HUES64 (cell line): ENCODE measurements around the gene RGS1.

Source experiments
- H3K27ac ChIP-seq: 2 replicates; pipeline ENCODE4 v1.7.0; 2013; ENCODE audit warnings: low read depth, low read length, inconsistent platforms
- H3K27me3 ChIP-seq: 2 replicates; pipeline ENCODE4 v1.6.1; 2013; ENCODE audit warnings: mild to moderate bottlenecking, low read length; ENCODE audit not compliant: insufficient read depth
- H3K36me3 ChIP-seq: 2 replicates; pipeline ENCODE4 v1.6.1; 2013; ENCODE audit warnings: mild to moderate bottlenecking, low read length; ENCODE audit not compliant: insufficient read depth
- H3K4me1 ChIP-seq: 2 replicates; pipeline ENCODE4 v1.6.1; 2013; ENCODE audit warnings: mild to moderate bottlenecking, low read length, moderate library complexity; ENCODE audit not compliant: insufficient read depth
- H3K4me3 ChIP-seq: 2 replicates; pipeline ENCODE4 v1.5.1; 2013; ENCODE audit warnings: mild to moderate bottlenecking, low read length, moderate library complexity
- H3K9ac ChIP-seq: 2 replicates; pipeline ENCODE4 v1.6.1; 2013; ENCODE audit warnings: mild to moderate bottlenecking, low read depth, low read length
- H3K9me3 ChIP-seq: 2 replicates; pipeline ENCODE4 v1.6.1; 2013; ENCODE audit warnings: low read depth, low read length; ENCODE audit not compliant: insufficient read depth
- WGBS: fragments of 150-250, 120-280 bp; methylation state at CpG from one replicate; pipeline ENCODE4 v1.1.7; 2013; ENCODE audit warnings: missing lambda C conversion rate; 5-methylcytosine and 5-hydroxymethylcytosine counted together

RGS1 gene

GRCh38 chr1:192538407-192539296 is 36.9 kb upstream of the RGS1 start:
- H3K4me1 ChIP-seq = peaks cover 19% of the 10 kb centered on the region; the same call in 1 of the 2 replicates
- H3K27ac ChIP-seq = peak overlapping the region; percentile 73; the same call in 1 of the 2 replicates
- H3K9me3 ChIP-seq = 0 out of 2 replicates have a peak, but pooled peaks cover 4% of the 10 kb centered on the region
- H3K4me3 ChIP-seq = no peak overlapping the region
- H3K9ac ChIP-seq = peak overlapping the region; percentile 61; the same call in 1 of the 2 replicates
- no peaks in the 10 kb centered on the region for H3K27me3 ChIP-seq
- no peaks in the 10 kb centered on the region for H3K36me3 ChIP-seq
- 84% methylated on average over 2 of the region's 3 CpGs for WGBS

- Histone ChIP-seq H3K9ac (peak overlapping the region; percentile 61), H3K4me1 (peaks cover 19% of the 10 kb centered on the region; the same call in 1 of the 2 replicates), H3K9me3 (0 out of 2 replicates have a peak, but pooled peaks cover 4% of the 10 kb centered on the region), H3K4me3 (no peak overlapping the region), H3K27ac (peak overlapping the region; percentile 73), H3K36me3 (no peaks in the 10 kb centered on the region), H3K27me3 (no peaks in the 10 kb centered on the region)
- 79% methylated on average over 4 of the region's 4 CpGs for WGBS
These were observed 36.1 kb upstream of the RGS1 start for GRCh38 chr1:192539297-192540092.

DNA sequence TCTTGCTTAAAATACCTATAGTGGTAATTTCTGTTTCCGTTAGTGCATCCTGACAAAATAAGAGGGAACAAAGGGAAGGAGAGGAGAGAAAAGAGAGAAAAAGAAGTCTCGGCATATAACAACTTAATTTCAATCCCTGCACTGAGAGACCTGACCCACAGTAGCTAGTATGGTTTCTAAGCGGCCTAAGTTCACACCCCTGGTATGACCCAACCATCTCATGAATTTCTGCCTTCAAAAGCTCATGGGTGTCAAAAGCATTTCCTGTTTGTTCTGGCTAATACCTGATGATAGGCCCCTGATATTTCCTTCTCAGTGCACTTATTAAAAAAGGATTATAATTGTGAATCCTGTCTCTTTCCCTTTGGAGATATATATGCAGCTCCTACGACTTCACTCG is 32.1 kb upstream of the RGS1 start:
- Histone ChIP-seq H3K36me3 (no peaks in the 10 kb centered on the region), H3K27ac (no peak overlapping the region), H3K4me3 (no peak overlapping the region), H3K9me3 (no peaks in the 10 kb centered on the region), H3K9ac (no peak overlapping the region), H3K27me3 (no peaks in the 10 kb centered on the region), H3K4me1 (peaks cover 27% of the 10 kb centered on the region; the same call in 1 of the 2 replicates)
- WGBS = over 99% methylated on average over 4 of the region's 5 CpGs

GRCh38 chr1:192545896-192546521 is 29.6 kb upstream of the RGS1 start:
- Histone ChIP-seq H3K36me3 (no peaks in the 10 kb centered on the region), H3K4me1 (peaks cover 9% of the 10 kb centered on the region), H3K27ac (no peak overlapping the region), H3K27me3 (no peaks in the 10 kb centered on the region), H3K9ac (no peak overlapping the region), H3K4me3 (no peak overlapping the region), H3K9me3 (no peaks in the 10 kb centered on the region)
- WGBS = 95% methylated on average over 3 of the region's 3 CpGs

DNA sequence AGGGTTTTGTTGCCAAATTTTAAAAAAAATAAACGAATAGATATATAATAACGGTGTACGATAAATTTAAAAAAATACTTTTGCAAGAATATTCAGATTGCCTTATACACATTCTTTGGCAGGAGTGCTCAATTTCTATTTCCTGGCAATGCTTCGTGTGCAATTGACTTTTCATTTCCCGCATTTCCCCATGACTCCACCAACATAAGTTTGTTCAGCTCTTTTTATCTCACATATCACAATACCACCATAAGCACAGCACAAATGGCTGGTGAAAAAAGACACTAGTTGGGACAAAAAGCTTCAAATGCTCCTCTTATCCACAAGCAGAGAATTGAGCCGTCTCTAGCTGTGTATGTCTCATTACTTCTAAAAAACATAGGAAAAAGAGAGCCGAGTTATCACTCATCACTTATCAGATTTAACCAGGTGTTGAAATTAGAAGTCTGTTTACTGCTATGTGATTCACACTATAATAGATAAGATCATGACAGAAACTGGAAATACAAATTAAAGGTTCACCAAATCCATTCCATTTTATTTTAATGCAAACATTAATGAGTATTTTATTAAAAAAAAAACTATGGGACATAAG is 28.9 kb upstream of the RGS1 start:
- H3K36me3 ChIP-seq = no peaks in the 10 kb centered on the region
- H3K9me3 ChIP-seq = no peaks in the 10 kb centered on the region
- no peak overlapping the region for H3K9ac ChIP-seq
- no peaks in the 10 kb centered on the region for H3K27me3 ChIP-seq
- no peak overlapping the region for H3K27ac ChIP-seq
- H3K4me3 ChIP-seq = no peak overlapping the region
- H3K4me1 ChIP-seq = peaks cover 9% of the 10 kb centered on the region
- WGBS = 85% methylated on average over 5 of the region's 7 CpGs

GRCh38 chr1:192547501-192547900 is 28.1 kb upstream of the RGS1 start:
- Histone ChIP-seq H3K36me3 (no peaks in the 10 kb centered on the region), H3K27ac (no peak overlapping the region), H3K4me3 (no peak overlapping the region), H3K27me3 (no peaks in the 10 kb centered on the region), H3K9ac (no peak overlapping the region), H3K4me1 (peaks cover 9% of the 10 kb centered on the region), H3K9me3 (no peaks in the 10 kb centered on the region)
- 97% methylated on average over 2 of the region's 2 CpGs for WGBS

DNA sequence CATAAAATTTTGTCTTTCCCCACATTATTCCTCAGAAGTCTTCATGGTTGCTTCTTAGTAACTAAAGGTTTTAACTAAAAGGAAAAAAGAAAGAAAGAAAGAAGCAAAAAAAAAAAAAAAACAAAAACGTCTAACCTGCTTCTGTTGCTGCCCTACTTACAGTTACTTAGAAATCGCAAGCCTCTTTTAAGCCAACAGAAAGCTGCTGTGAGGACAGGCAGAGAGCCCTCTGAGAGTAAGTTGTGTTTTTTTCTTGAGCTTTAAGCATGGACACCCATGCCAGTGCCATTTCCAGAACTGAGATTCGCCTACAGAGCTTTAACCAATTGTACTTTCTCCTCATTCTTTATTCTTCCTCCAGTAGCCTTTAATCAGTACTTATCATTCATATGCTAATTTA is 25.6 kb upstream of the RGS1 start:
- Histone ChIP-seq H3K9ac (no peak overlapping the region), H3K9me3 (no peaks in the 10 kb centered on the region), H3K36me3 (no peaks in the 10 kb centered on the region), H3K4me1 (peaks cover 11% of the 10 kb centered on the region), H3K4me3 (no peak overlapping the region), H3K27ac (no peak overlapping the region), H3K27me3 (no peaks in the 10 kb centered on the region)
- 89% methylated on average over 3 of the region's 3 CpGs for WGBS

DNA sequence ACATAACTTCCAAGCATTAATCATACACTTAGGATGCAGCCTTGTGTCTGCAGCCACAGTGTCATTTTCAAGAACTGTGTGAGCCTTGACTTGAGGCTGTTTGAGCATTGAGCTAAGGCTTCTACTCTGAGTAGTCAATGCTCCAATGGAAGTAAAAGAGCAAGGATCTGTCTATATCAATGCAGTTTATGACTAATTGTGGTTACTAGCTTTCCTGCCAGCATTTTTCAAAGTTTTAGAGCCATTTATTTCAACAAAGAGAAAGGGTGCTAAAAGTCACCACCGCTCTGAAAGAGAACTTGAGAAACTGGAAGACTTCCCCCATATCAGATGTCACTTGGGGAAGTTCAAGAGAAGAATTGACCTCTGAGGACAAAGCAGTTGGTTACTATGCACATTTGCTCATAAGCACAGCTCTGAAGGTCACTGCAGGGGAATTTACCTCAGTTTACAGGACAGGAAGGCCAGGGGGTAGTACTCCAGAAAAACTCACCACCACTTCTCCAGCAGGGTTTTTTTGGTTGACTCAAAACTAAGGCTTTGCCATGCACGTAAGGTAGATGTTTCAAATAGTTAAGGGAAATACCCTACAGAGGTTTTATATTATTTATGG is 24.5 kb upstream of the RGS1 start:
- Histone ChIP-seq H3K4me3 (no peak overlapping the region), H3K9ac (no peak overlapping the region), H3K9me3 (no peaks in the 10 kb centered on the region), H3K27ac (no peak overlapping the region), H3K4me1 (peaks cover 5% of the 10 kb centered on the region; the same call in 1 of the 2 replicates), H3K36me3 (no peaks in the 10 kb centered on the region), H3K27me3 (no peaks in the 10 kb centered on the region)
- WGBS = 71% methylated on average over 1 of the region's 2 CpGs

DNA sequence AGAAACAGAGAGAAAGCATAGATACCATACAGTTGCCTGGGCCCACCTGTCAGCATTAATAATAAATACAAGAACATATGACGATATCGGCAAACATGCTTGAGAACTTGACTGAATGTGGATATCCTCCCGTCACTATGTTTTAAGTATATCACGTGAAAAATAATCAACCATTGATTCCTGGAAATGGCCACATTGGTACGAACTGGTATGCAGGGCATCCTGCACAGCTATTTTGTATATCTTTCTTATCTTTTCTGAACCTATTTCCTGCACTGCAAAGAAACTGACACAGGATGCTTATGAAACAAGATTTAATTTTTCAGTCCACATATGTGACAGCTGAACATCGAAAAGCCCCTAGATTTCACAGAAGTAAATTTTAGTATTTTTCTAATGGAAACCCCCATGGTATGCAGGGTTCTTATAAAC is 22.8 kb upstream of the RGS1 start:
- Histone ChIP-seq H3K9ac (no peak overlapping the region), H3K9me3 (no peaks in the 10 kb centered on the region), H3K27me3 (no peaks in the 10 kb centered on the region), H3K36me3 (no peaks in the 10 kb centered on the region), H3K4me1 (peaks cover 5% of the 10 kb centered on the region; the same call in 1 of the 2 replicates), H3K4me3 (no peak overlapping the region), H3K27ac (no peak overlapping the region)
- WGBS = 98% methylated on average over 6 of the region's 6 CpGs

DNA sequence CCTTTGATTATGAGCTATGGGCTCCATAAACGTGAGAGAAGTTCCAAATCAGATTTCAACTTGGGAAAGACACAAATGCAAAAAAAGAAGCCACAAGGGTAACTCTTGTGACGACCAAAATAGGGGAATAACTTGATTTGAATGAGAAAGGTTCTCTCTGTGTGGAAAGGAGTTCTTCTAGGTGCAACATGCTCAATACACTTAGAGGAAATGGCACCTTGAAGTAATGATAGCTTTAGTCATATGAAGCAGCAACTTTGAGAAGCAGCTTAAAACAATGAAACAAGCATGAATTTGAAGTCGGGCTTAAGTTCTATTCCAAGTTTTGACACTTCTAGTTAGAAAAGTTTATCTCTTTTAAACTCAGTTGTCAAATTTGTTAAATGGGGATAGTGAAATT is 21.8 kb upstream of the RGS1 start:
- Histone ChIP-seq H3K27me3 (no peaks in the 10 kb centered on the region), H3K4me3 (no peak overlapping the region), H3K36me3 (no peaks in the 10 kb centered on the region), H3K9me3 (no peaks in the 10 kb centered on the region), H3K4me1 (peaks cover 5% of the 10 kb centered on the region; the same call in 1 of the 2 replicates), H3K27ac (no peak overlapping the region), H3K9ac (no peak overlapping the region)
- WGBS = 77% methylated on average over 3 of the region's 3 CpGs
